CD4-positive, alpha-beta T cell treated with Interleukin-21 for 1 hour (primary cell): ENCODE measurements around the gene BBIP1.
"Not testable (repeated sequence)": the region's sequence is repeated elsewhere in the genome, so short reads cannot be mapped to it uniquely, and the experiment has no call there.

ENCODE experiments used
- DNase-seq: peaks from one replicate; pipeline ENCODE4 v3.0.0-alpha.2; 2020

BBIP1 gene

DNA sequence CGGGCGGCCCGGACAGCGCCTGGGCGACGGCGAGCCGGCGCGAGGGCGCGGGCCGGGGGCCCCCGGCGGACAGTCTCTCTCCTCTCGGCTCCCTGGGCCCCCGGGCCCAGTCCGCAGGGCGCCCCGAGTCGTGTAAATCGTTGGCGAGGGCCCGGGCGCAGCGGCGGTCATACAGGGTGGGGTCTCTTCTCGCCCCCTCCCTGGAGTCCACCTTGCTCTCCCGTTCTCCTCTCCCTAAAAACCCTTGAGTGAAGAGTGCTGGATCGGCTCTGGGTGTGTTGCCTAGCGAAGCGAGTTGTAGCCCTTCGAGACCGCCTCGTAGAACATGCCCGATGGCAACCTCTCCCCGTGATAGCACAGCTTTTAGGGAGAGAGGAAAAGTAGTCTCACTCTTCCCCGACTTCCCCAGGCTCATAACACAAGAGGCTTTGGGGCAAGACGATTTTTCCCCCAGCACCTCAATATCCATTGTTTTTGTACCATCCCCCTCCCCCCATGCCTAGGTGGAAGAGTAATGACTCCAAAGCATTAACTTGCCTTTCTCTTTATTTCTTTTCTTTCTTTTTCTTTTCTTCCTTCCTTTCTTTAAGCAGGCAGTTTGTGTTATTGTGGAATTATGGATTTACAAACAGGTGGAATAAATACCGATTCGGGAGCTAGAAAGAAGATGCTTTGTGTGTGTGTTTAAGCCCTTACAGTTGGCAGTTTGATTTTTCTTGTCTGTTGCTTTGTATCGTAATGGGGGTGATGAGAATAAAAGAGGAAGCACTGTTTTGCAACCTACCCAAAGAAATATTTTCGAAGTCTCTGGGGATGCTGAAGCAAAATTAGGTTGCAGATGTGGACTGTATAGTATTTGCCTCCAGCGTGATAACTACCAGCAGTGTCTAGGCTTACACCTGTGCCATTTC lies 1.2 kb upstream of the BBIP1 start:
- peak; percentile 21 for DNase-seq

DNA sequence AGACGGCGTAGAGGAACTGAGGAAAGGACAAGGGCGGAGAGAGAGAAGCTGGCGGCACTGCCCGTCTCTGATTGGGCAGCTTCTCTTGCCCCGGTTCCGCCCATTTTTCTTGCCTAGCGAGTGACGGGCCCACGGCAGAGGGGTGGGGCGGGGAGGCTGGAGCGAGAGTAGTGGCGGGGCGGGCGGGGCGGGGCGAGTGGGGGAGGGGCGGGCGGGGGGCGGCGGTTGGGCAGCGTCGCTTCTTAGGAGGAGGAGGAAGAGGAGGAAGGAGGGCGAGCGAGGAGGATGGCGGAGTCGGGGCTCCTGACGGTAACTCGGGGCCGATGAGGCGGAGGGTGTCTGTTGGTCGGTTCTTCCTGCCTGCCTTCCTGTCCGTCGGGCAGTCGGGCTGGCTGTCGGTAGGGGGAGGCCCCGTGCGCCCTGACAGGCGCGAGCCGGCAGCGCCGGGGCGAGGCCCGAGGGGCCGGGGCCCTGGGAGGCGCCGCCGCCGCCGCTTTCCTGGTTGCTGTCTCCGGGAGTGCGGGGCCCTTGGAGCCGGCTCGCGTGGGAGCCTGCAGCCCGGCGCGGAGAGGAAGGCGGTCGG lies 460 bp upstream of the BBIP1 start, which contains the start of gene SHOC2:
SHOC2 (plus strand) TSS at position 256 of the 583 bp plus-strand sequence. CDS start 44,755 bp downstream, outside the sequence.
- peak; percentile 100 for DNase-seq

DNA sequence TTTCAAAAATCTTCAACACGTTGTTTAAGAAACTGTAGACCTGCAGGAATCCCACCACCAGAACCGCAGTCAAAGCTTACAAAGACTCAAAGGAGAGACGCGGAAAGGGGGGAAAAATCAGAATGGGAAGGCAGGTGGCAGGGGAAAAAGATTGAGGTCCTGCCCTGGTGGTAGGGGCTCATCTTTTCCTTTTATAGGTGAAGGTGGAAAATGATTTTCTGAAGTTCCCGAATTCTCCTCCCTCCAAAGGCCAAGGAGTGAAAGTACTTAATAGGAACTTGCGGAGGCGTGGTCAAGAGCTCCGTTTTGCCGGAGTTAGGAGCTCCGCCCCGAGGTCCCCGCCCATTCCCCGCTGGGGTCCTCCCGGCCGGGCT lies 724 bp downstream of the BBIP1 start:
- peak; percentile 90 for DNase-seq

DNA sequence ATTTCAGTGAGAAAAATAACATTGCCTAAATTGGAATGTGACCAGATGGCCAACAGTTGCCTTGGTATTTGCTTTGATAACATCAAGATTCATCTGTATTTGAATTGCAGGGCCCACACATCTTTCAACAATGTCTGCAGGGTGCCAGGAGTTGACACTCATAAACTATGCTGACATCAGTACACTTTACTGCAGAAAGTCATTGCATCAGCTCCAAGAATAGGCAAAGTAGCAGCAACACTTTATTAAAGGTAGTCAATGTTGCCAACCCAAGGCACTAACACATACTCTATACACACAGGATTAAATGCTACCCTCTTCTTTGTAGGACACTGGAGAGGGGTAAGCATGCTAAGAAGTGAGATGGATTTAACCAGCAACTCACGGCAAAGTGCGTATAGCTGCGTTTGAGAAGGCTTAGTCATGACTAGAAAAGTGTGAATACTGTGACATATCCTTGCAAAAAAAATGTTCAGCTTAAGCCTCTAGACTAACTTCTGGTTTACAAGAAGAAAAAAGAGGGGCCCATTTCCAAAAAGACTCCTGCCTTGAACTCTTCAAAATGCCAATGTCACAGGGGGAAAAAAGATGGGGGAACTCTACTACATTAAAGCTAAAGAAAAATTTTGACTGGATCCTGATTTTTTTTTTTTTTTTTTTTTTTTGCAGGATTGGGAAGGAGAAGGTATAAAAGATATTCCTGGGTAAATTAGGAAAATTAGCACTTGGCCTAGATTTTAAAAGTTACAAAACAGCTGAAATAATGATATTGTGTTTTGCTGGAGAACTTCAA lies 2.2 kb downstream of the BBIP1 start:
- no peak for DNase-seq

DNA sequence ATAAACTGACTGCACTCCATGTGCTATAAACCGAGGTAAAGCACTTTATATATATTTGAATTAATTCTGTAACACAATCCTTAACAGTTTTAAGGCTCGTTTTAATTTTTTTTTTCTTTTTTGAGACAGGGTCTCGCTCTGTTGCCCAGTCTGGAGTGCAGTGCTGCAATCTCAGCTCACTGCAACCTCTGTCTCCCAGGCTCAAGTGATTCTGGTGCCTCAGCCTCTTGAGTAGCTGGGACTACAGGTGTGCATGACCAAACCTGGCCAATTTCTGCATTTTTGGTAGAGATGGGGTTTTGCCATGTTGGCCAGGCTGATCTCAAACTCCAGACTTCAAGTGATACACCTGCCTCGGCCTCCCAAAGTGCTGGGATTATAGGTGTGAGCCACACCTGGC lies 3.4 kb downstream of the BBIP1 start:
- DNase-seq: not testable (repeated sequence)

DNA sequence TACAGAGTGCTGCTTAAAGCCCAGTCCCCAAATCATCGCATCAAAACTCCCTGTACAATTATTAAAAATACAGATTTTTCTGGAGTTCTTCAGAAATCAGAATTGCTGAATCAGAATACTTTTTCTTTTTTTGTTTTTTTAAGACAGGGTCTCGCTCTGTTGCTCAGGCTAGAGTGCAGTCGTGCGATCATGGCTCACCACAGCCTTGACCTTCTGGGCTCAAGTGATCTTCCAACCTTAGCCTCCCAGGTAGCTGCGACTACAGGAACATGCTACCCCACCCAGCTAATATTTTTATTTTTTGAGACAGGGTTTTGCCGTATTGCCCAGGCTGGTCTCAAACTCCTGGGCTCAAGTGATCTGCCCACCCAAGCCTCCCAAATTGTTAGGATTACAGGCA lies 3.9 kb downstream of the BBIP1 start:
- DNase-seq: no peak

DNA sequence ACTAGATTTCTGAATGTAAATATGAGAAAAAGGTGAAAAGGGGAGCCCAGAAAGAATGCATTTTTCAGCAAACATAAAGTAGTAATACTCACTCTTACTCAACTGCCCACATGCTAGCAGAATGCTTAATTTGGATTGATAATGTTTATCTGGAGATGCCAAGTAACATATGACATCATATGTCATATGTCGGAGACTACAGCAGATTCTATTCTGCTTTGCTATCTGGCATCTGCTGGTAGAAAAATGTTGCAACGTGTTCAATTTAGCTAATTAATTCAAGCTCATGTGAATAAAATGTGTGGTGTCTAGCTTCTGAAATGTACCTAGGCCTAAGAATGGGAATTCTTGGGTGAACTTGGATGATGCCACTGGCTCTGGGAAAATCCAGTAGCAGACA lies 4.5 kb downstream of the BBIP1 start:
- no peak for DNase-seq

DNA sequence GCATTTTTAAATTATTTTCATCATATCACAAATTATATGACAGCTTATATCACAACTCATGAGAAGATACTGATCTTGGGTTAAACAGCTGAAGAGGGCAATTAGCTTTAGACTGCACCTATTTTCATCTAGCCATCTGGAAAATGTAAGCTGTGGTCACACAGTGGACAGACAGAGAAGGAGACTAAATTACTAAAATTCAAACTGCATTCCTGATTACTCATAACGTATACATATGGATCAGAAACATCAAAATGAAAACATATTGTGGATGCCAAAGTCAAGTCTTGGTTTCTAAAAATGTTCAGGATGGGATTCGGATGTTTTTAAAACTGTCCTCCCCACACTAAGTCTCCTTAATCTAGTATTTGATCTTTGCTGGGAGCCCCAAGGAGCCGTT lies 6.6 kb downstream of the BBIP1 start:
- no peak for DNase-seq

DNA sequence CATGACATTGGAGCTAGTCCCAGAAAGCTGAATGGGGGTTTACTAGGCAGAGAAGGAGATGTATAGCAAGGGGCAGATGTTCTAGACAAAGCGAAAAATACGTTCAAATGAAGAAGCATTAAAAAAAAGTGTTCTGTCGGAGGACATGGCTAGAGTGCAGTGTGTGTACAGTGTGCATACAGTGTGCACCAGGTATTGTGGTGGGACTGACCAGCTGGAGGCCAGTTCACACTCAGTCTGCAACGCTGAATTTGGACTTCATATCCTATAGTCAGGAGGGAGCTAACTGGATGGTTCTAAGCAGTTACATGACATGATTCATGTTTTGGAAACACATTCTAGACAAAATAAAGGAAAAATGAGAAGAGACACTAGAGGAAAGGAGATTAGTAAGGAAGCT lies 8.8 kb downstream of the BBIP1 start:
- no peak for DNase-seq

DNA sequence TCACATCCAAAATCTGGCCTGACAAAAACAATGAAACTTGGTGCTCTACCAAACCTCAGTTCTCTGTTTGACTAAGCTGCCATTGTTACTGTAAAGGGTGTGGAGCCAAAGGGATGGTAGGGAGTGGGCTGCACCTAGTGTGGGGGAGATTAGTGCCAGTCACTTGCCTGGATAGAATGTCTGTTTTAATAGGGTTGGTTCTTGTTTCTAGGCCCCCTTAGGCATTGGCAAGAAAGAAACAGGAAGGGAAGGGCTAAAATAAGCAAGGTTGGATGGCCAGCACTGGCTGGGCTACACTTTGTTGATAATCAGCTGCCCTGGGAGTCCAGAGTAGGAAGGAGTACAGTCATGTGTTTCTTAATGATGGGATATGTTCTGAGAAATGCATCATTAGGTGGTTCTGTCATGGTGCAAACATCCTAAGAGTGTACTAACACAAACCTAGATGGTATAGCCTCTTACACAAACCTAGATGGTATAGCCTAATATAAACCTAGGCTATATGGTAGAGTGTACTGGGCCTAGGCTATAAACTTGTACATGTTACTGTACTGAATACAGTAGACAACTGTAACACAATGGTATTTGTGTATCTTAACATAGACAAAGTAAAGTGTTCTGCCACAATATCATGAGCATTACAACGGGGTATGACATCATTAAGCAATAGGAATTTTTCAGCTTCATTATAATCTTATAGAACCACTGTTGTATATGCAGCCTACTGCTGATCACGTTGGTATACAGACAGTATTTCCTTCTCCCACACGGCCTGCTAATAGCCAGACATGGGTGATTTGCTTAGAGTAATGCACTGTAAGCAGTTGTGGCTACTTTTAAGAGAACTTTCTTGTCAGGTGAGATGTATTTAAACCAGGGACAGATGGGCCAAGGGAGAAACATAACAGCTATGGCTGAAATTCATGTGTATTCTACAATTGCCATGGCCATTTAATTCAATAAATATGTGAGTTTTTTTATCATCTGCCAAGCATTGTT lies 15.4 kb downstream of the BBIP1 start:
- DNase-seq: no peak

DNA sequence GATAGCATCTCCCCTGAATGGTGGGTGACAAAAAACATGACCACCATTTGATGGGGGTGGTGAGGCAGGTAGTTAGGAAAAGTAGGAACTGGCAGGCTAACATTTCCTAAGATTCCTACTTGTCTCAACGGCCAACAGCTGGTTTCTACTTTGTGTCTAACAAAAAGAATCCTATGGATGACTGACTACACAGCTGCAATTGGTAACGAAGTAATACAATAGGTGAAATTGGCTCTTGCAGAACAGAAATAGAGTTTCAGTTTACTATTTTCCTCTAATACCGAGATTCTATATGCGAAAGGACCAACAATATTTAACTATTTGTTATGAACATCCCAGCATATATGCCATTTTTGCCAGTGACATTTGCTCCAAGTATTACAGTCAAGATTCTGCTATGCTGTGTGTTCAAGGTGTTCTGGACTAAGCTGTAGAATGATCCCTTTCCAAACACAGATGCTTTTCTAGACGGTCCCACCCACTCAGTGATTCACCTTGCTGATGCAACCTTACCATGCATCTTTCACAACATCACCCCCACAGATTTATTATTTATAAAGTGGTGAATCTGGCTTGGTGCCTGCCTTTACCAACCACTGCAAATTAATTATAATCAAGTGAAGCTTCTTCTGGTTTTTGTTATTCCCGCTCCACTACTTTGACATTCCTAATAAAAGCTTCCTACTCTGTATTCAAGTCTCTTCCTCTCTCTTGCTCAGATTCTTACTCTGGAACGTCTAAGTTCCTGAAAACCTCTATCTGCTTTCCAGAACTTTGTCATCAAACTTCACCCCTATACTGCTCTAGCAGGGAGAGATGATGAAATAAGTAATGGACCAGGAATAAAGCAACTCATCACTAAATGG lies 16.8 kb downstream of the BBIP1 start:
- no peak for DNase-seq

DNA sequence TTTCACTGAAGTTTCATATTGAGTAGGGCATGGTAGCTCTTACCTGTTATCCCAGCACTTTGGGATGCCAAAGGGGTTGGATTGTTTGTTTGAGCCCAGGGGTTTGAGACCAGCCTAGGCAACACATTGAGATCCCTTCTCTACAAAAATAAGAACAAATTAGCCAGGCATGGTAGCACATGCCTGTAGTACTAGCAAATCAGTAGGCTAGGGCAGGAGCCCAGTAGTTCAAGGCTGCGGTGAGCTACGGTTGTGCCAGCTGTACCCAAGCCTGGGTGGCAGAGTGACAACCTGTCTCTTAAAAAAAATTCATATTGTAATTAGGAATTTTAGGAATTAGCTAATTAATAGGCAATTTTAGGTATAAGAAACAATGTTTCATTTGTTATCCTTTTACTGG lies 18.0 kb downstream of the BBIP1 start:
- no peak for DNase-seq

DNA sequence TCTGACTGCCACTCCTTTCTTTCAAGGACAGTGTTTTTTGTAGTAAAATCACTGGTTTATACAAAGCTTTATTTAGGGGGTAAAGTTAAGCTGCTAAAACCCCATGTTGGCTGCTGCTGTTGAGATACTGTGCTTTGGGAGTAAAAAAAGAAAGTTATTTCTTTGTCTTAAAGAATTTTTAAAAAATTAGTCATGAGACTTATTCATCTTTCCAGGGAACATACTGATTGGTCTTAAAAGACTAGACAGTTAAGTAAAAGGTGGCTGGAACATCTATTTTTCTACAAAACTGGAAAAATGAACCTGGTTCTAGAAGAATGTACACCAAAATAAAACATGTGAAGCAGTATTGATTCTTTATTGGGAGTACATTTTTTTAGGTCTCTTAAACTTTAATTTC lies 20.6 kb downstream of the BBIP1 start:
- no peak for DNase-seq

DNA sequence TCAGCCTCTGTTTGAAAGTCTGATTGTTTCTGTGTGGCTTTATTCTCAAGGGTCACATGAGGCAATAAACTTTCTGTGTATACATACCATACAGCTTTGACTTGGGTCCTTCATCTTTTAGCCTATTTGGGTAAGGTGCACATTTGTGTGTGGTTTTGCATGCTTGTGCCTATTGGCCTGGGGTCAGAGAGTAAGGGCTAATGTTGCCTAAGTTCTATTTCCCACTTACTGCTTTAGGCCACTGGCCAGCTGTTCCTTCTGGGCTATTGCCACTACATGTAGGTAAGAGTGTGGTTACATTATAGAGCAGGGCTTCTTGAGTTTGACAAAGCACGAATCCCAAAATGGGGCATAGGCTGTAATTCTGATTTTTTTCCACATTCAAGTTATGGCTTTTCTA lies 21.8 kb downstream of the BBIP1 start:
- no peak for DNase-seq

DNA sequence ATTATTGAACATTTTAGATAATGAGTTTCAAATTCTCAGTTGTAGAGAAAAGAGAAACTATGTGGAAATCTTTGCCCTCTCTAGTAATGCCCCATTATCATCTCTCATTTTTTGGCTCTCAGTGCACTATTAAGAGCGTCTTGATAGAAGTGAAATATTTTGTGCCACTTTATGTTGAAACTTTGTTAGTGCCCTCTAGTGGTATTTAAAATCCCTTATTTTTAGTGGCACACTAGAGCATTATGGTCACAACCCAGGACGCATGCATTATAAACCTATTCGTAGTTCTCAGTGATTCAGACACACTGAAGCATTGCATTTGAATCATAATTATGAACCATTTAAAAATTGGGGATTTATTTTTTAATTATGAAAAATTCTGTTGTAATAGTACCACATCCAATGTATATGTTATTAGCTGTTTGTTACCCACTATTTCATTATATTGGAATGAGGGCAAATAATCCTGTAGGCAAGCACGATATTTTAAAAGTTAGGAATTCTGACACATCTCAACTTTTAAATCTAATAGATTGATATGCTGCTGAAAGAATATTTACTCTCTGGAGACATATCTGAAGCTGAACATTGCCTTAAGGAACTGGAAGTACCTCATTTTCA lies 25.3 kb downstream of the BBIP1 start:
- DNase-seq: peak; percentile 78

DNA sequence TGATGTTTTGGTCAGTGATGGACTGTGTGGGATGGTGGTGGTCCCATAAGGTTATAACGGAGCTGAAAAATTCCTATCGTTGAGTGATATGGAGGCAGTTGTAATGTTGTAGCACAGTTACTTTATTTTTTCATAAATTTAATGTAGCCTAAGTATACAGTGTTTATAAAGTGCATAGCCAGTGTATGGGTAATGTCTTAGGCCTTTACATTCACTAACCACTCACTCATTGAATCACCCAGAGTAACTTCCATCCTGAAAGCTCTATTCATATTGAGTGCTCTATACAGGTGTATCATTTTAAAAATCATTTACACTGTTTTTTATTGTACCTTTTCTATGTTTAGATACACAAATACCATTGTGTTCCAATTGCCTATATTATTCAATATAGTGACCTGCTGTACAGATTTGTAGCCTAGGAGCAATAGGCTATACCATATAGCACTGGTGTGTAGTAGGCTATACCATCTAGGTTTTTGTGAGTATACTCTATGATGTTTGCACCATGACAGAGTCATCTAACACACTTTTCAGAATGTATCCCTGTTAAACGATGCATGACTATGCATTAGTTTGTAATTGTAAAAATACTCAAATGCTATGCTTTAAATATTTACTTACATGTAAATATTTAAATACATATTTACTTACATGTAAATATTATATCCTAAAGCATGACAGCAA lies 26.2 kb downstream of the BBIP1 start:
- DNase-seq: no peak

DNA sequence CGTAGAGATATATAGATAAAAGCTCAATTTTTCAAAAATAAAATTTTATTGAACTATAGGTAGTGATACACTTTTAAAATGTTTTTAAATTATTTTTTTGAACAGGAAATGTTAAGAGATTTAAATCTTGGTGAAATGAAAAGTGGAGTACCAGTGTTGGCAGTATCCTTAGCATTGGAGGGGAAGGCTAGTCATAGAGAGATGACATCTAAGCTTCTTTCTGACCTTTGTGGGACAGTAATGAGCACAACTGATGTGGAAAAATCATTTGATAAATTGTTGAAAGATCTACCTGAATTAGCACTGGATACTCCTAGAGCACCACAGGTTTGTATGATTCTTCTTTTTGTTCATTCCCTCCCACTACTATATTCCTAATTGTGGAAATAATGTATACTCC lies 31.4 kb downstream of the BBIP1 start:
- DNase-seq: no peak

DNA sequence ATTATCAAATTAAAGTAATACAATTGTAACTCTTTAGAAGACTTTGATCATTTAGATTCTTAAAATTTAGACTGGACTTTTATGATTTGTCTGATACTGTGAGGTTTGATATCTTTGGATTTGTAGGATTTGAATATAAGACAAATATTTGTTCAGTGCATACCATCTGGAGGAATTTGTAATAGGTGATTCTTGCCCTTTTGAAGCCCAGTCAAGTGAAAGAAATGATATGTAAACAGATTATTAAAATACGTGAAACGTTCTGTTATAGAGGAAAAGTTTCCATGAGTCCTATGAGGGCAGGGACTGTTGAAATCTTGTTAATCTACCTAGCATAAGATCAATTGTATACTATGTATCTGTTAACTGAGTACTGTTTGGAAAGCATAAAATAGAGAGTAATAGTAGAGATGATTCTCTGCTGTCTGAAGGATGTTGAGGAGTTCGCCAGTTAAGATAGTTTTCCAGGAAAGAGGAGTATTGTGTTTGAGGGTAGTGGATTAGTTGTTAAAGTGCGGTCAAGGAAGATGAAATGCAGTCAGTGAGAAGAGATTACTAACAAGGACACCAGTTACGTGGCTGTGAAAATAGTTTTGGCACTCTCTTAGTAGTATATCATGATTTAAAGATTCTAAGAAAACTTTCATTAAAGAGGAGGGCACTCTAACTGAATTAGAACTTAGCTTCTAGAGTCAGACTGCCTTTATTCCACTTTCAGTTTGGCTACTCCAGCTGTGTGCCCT lies 32.9 kb downstream of the BBIP1 start:
- no peak for DNase-seq

DNA sequence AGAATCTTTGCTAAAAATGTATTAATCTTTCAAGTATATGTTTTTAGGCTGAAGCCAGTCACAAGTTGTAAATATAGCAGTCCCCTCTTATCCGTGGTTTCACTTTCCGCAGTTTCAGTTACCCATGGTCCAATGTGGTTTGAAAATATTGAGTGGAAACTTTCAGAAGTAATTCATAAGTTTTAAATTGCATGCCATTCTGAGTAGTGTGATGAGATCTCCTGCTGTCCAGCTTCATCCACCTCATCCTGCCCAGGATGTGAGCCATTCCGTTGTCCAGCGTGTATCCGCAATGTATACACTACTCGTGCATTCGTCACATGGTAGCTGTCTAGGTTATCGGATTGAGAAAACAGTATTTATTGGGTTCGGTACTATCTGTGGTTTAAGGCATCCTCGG lies 35.1 kb downstream of the BBIP1 start:
- DNase-seq: no peak

DNA sequence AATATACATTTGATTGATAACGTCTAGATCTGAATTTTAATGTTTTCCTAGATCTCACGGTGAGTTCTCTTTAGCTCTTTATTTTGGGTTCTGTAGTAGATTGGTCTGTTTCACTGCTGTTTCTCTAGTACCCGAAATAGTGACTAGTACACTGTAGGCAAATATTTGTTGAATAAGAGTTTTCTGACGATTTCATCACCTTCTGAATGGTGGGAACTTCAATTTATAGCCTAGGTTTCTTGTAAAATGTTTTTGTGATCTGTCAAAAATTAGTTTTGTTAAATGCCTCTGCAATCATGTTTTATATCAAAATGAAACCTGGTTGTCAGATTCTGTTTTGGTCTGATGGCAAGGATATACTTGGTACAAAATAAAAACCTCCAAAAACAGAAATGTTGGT lies 37.1 kb downstream of the BBIP1 start:
- no peak for DNase-seq
